ENCODE results near the gene ARMH3.

Gene ARMH3

DNA sequence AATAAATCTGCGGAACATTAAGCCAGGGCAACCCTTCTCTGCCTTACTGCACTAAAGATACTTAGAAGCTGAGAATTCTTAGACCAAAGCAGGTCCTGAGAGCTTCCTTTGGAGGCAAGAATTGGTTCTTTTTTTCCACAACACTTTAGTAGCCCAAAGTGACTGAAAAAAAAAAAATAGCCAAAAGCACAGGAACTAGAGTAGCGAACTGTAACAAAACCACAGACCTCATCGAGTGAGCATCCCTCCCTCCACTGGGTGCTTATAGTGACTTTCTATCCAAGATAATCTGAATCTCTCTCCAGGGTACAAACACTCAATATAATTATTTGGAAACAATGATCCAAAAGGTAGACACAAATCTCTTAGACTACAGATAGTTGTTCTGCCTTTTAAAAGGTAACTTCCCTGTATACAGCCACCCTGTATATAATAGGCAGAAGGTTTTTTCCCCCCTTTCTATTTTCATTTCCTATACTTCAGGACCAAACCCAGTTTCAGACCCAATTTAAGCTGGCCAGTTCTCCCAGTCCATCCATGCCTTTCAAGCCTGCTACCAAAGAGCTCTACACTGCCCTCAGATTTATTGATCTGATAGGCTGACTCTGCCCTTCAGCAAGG, 180.8 kb downstream of the ARMH3 start:
- no peak for TF ChIP-seq ZFX (IDR thresholded peaks at IDR 0.05)
- TF ChIP-seq CTCF (conservative IDR thresholded peaks at IDR 0.05) = no peak

DNA sequence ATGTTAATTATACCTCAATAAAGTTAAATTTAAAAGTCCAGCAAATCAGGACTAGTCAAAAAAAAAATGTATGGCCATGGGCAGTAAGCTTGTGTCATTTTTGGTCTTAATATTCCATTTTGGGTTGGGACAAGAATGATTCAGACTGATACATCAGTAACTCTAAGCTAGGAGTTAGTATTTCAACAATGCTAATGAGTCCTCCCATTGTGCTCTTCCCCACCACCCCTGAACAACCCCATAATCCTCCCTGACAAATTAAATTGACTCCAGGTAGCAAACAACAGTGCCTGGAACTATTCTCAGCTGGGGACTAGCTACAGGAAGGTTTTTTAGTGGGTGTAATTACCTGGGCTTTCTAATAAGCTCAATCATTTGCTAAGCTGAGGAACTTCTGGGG, 181.7 kb downstream of the ARMH3 start:
- no peak overlapping the region for H3K27ac ChIP-seq
- no peak for TF ChIP-seq CTCF (conservative IDR thresholded peaks at IDR 0.05)
- TF ChIP-seq ZFX (IDR thresholded peaks at IDR 0.05) = no peak

More for the DNA sequence above, 180.8 kb downstream of the ARMH3 start:
- no peak overlapping the region for H3K27ac ChIP-seq

DNA sequence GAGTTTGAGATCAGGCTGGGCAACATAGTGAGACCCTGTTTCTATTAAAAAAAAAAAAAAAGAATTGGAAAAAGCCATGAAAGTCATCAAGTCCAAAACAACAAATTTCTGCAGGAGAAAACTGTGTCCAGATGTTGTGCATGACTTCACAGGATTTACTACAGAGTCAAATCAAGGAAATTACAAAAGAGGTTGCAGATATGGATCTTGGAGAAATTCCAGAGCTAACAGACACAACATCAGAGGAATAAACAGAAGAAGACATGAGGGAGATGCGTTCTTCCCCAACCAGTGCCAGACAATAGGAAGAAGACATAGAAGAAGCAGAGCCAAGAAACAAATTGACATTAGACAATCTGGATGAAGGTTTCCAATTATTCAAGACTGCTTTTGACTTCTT, 188.0 kb downstream of the ARMH3 start:
- H3K27ac ChIP-seq = no peak overlapping the region
- TF ChIP-seq CTCF (conservative IDR thresholded peaks at IDR 0.05) (no peak), ZFX (IDR thresholded peaks at IDR 0.05) (no peak)

- H3K27ac ChIP-seq = no peak overlapping the region
- TF ChIP-seq CTCF (conservative IDR thresholded peaks at IDR 0.05) (no peak), ZFX (IDR thresholded peaks at IDR 0.05) (no peak)
Measured at GRCh38 chr10:101859530-101859929, 196.4 kb downstream of the ARMH3 start.

DNA sequence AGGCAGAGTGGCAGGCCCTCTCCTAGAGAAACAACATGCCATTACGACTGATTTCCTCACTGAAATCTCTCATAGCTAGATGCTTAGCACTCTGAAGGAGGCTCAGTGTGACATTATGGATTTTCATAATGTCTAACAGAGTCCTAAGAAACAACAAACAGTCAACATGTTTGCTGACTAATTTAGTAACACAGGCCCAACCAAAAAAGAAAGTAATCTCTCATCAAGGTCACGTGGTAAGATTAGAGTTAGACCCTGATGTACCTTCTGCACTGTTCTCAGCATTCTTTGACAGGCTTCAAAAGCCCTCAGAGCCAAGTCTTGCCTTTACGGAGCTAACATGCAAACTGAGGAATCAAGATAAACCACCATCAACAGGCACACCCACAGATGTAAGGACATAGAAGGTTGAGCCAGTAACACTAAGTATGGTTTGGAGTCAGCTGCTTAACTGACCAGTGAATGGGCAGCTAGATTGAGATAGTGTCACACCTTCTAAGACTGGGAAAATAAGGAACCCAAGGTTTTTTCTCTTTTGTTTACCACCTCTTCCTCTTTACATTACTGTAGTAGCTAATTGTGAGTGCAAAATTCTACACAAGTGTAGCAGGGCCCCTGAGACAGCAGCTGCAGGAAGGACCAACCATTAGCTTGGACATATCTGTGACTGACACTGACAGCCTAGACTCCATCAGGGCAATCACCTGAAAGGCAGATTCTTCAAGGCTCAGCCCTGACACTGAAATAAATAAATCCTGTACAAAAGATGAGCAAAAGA, 197.1 kb downstream of the ARMH3 start:
- H3K27ac ChIP-seq = no peak overlapping the region
- TF ChIP-seq CTCF (conservative IDR thresholded peaks at IDR 0.05) = no peak
- no peak for TF ChIP-seq ZFX (IDR thresholded peaks at IDR 0.05)

GRCh38 chr10:101857802-101858476, 198.0 kb downstream of the ARMH3 start:
- no peak overlapping the region for H3K27ac ChIP-seq
- no peak for TF ChIP-seq CTCF (conservative IDR thresholded peaks at IDR 0.05)
- no peak for TF ChIP-seq ZFX (IDR thresholded peaks at IDR 0.05)

GRCh38 chr10:101856626-101857025, 199.3 kb downstream of the ARMH3 start:
- no peak for TF ChIP-seq CTCF (conservative IDR thresholded peaks at IDR 0.05)
- TF ChIP-seq ZFX (IDR thresholded peaks at IDR 0.05) = no peak
- no peak overlapping the region for H3K27ac ChIP-seq

All from C4-2B (cell line).